Activated CD4-positive, alpha-beta T cell treated with anti-CD3 and anti-CD28 coated beads, Interleukin-2, Interleukin-6, amounts not matched to agents 100 ng/mL and 50 ng/mL, durations not matched to agents 16 hours and 8 hours (primary cell): ENCODE data around the gene RASA1.
"Not testable (repeated sequence)": the region's sequence is repeated elsewhere in the genome, so short reads cannot be mapped to it uniquely, and the experiment has no call there.

Experiments
- DNase-seq: peaks from one replicate; pipeline ENCODE4 v3.0.0-alpha.2; 2020

The RASA1 gene

GRCh38 chr5:87267574-87268125, at the start of gene RASA1:
TSS of gene RASA1 (plus strand) at chr5:87267883. CDS start at chr5:87268452, 569 bp downstream.
- peak; percentile 95 for DNase-seq

GRCh38 chr5:87229780-87230179, 37.9 kb upstream of the RASA1 start:
- DNase-seq: no peak

GRCh38 chr5:87231037-87231808, 36.5 kb upstream of the RASA1 start:
- no peak for DNase-seq

GRCh38 chr5:87233143-87233542, 34.5 kb upstream of the RASA1 start:
- no peak for DNase-seq

GRCh38 chr5:87241555-87241954, 26.1 kb upstream of the RASA1 start:
- no peak for DNase-seq

- no peak for DNase-seq
Observed at GRCh38 chr5:87242242-87242641, 25.4 kb upstream of the RASA1 start.

GRCh38 chr5:87243161-87243844, 24.4 kb upstream of the RASA1 start:
- DNase-seq: peak; percentile 36

GRCh38 chr5:87245451-87245850, 22.2 kb upstream of the RASA1 start:
- no peak for DNase-seq

- DNase-seq: no peak
Observed at GRCh38 chr5:87246061-87246460, 21.6 kb upstream of the RASA1 start.

GRCh38 chr5:87252283-87252605, 15.4 kb upstream of the RASA1 start:
- no peak for DNase-seq

GRCh38 chr5:87254035-87254434, 13.6 kb upstream of the RASA1 start:
- DNase-seq: no peak

- no peak for DNase-seq
Observed at GRCh38 chr5:87258507-87258906, 9.2 kb upstream of the RASA1 start.

GRCh38 chr5:87260604-87261192, 7.0 kb upstream of the RASA1 start:
- no peak for DNase-seq

GRCh38 chr5:87263498-87263897, 4.2 kb upstream of the RASA1 start:
- DNase-seq: no peak

- DNase-seq: peak; percentile 0
Observed at GRCh38 chr5:87266914-87267573, 639 bp upstream of the RASA1 start.

GRCh38 chr5:87268126-87268969, 665 bp downstream of the RASA1 start:
- DNase-seq: peak; percentile 74

GRCh38 chr5:87268970-87269377, 1.3 kb downstream of the RASA1 start:
- DNase-seq: peak; percentile 12

- not testable (repeated sequence) for DNase-seq
Observed at GRCh38 chr5:87270888-87271287, 3.2 kb downstream of the RASA1 start.

GRCh38 chr5:87276655-87277054, 9.0 kb downstream of the RASA1 start:
- no peak for DNase-seq

GRCh38 chr5:87277279-87277835, 9.7 kb downstream of the RASA1 start:
- DNase-seq: no peak

- no peak for DNase-seq
Observed at GRCh38 chr5:87278590-87279100, 11.0 kb downstream of the RASA1 start.

GRCh38 chr5:87282269-87282668, 14.6 kb downstream of the RASA1 start:
- peak; percentile 29 for DNase-seq
